ENCODE results near the gene APOL6.

DNA sequence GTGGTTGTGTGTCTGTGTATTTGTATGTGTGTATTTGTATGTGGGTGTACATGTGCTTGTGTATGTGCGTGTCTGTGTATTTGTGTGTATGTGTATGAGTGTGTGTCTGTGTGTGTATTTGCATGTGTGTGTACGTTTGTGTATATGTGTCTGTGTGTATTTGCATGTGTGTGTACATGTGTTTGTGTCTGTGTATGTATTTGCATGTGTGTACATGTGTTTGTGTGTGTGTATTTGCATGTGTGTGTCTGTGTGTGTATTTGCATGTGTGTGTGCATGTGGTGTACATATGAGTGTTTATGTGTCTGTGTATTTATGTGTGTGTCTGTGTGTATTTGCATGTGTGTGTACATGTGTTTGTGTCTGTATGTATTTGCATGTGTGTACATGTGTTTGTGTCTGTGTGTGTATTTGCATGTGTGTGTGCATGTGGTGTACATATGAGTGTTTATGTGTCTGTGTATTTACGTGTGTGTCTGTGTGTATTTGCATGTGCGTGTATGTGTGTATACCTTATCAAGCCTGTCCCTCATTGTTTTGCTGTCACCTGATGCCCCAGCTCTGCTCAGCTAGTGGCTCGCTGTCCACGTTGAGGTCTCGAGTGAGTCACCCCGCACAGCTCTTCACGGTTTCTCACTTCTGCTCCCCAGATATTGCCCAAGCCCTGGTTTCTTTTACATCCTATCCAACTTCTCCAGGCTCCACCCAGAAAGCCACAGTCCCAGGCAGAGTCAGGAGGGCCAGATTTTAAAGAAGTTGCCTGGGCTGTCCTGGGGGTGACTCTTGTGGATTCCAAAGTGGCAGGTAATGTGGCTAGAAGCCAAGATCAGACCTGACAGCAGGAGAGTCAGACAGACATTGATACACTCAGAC is 46.3 kb upstream of the APOL6 start:
- TF ChIP-seq, protein P1, sequence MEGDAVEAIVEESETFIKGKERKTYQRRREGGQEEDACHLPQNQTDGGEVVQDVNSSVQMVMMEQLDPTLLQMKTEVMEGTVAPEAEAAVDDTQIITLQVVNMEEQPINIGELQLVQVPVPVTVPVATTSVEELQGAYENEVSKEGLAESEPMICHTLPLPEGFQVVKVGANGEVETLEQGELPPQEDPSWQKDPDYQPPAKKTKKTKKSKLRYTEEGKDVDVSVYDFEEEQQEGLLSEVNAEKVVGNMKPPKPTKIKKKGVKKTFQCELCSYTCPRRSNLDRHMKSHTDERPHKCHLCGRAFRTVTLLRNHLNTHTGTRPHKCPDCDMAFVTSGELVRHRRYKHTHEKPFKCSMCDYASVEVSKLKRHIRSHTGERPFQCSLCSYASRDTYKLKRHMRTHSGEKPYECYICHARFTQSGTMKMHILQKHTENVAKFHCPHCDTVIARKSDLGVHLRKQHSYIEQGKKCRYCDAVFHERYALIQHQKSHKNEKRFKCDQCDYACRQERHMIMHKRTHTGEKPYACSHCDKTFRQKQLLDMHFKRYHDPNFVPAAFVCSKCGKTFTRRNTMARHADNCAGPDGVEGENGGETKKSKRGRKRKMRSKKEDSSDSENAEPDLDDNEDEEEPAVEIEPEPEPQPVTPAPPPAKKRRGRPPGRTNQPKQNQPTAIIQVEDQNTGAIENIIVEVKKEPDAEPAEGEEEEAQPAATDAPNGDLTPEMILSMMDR (IDR thresholded peaks at IDR 0.05 in 2 of 3, conservative IDR thresholded peaks at IDR 0.05 in 1 of 3; ENCODE audit: insufficient read depth in 2 of 3, low read depth in 1 of 3, low read length in 3 of 3): no peak
- TF ChIP-seq FOXM1 (IDR thresholded peaks at IDR 0.05; ENCODE audit: low read depth) (no peak), FOXM1 (CRISPR knock-in tag; IDR thresholded peaks at IDR 0.05; ENCODE audit: low read depth) (no peak), HMGXB4 (CRISPR knock-in tag; IDR thresholded peaks at IDR 0.05) (no peak), POLR2A (conservative IDR thresholded peaks at IDR 0.05) (no peak), E2F1 (CRISPR knock-in tag; IDR thresholded peaks at IDR 0.05) (no peak), ZNF133 (CRISPR knock-in tag; IDR thresholded peaks at IDR 0.05) (no peak), YY1 (IDR thresholded peaks at IDR 0.05; ENCODE audit: borderline replicate concordance in 1 of 3, control insufficient read depth in 1 of 3, extremely low read depth in 1 of 3, insufficient read depth in 3 of 3, insufficient read length in 1 of 3, insufficient replicate concordance in 2 of 3, low read depth in 1 of 3, low read length in 2 of 3) (no peak), PRPF4 (IDR thresholded peaks at IDR 0.05; ENCODE audit: insufficient read depth, low read depth, low read length, poor library complexity, severe bottlenecking) (no peak), L3MBTL2 (IDR thresholded peaks at IDR 0.05) (no peak), POLR2AphosphoS5 (IDR thresholded peaks at IDR 0.05; ENCODE audit: control insufficient read depth, insufficient read depth, low read depth, low read length) (no peak), ZNF561 (CRISPR knock-in tag; conservative IDR thresholded peaks at IDR 0.05) (no peak)
- TF ChIP-seq, protein P2, sequence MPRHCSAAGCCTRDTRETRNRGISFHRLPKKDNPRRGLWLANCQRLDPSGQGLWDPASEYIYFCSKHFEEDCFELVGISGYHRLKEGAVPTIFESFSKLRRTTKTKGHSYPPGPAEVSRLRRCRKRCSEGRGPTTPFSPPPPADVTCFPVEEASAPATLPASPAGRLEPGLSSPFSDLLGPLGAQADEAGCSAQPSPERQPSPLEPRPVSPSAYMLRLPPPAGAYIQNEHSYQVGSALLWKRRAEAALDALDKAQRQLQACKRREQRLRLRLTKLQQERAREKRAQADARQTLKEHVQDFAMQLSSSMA (CRISPR knock-in tag; IDR thresholded peaks at IDR 0.05): no peak
- TF ChIP-seq, protein P3, sequence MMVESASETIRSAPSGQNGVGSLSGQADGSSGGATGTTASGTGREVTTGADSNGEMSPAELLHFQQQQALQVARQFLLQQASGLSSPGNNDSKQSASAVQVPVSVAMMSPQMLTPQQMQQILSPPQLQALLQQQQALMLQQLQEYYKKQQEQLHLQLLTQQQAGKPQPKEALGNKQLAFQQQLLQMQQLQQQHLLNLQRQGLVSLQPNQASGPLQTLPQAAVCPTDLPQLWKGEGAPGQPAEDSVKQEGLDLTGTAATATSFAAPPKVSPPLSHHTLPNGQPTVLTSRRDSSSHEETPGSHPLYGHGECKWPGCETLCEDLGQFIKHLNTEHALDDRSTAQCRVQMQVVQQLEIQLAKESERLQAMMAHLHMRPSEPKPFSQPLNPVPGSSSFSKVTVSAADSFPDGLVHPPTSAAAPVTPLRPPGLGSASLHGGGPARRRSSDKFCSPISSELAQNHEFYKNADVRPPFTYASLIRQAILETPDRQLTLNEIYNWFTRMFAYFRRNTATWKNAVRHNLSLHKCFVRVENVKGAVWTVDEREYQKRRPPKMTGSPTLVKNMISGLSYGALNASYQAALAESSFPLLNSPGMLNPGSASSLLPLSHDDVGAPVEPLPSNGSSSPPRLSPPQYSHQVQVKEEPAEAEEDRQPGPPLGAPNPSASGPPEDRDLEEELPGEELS (CRISPR knock-in tag; IDR thresholded peaks at IDR 0.05; ENCODE audit: borderline replicate concordance): no peak
